ENCODE data around the gene PKHD1. TPM values are rescaled to one million over a fixed set of nuclear protein-coding genes. Genes with fewer than 3 reads are reported as not detected.
"Not testable (repeated sequence)": the region's sequence is repeated elsewhere in the genome, so short reads cannot be mapped to it uniquely, and the experiment has no call there.

Gene PKHD1
- total RNA-seq, 1 donor from 2014 or later, result 0.02 TPM

DNA sequence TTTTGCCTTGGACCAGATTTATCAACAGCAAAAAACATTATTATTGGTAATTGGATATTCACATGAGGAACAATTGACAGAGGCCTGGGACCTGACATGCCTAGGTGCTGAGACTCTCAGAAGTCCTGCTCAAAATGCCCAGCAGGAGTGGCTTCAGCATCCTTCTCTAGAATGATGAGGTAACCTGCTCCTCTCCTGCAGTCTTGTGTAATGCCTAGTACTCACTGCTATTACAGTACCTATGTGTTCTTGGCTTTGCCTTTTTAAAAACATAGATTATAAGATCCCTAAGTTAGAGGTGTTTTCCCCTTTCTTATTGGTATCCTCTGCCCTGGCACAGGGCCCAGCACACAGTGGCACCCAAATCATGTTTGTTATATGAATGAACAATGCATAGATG, 230.9 kb downstream of the PKHD1 start:
- no peak overlapping the region for H3K27ac Mint-ChIP-seq
- peaks cover 5% of the 10 kb centered on the region for H3K27me3 Mint-ChIP-seq (ENCODE audit: low read depth)
- no peaks in the 10 kb centered on the region for H3K36me3 Mint-ChIP-seq
- peaks cover 25% of the 10 kb centered on the region for H3K9me3 Mint-ChIP-seq
- DNase-seq (ENCODE audit: low spot score in 2 of 2, unreplicated experiment in 2 of 2), result no peak
- H3K4me1 Mint-ChIP-seq, result no peaks in the 10 kb centered on the region
- TF ChIP-seq, protein P1, sequence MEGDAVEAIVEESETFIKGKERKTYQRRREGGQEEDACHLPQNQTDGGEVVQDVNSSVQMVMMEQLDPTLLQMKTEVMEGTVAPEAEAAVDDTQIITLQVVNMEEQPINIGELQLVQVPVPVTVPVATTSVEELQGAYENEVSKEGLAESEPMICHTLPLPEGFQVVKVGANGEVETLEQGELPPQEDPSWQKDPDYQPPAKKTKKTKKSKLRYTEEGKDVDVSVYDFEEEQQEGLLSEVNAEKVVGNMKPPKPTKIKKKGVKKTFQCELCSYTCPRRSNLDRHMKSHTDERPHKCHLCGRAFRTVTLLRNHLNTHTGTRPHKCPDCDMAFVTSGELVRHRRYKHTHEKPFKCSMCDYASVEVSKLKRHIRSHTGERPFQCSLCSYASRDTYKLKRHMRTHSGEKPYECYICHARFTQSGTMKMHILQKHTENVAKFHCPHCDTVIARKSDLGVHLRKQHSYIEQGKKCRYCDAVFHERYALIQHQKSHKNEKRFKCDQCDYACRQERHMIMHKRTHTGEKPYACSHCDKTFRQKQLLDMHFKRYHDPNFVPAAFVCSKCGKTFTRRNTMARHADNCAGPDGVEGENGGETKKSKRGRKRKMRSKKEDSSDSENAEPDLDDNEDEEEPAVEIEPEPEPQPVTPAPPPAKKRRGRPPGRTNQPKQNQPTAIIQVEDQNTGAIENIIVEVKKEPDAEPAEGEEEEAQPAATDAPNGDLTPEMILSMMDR (IDR thresholded peaks at IDR 0.05; ENCODE audit: unreplicated experiment), result no peak
- no peak overlapping the region for H3K4me3 Mint-ChIP-seq

DNA sequence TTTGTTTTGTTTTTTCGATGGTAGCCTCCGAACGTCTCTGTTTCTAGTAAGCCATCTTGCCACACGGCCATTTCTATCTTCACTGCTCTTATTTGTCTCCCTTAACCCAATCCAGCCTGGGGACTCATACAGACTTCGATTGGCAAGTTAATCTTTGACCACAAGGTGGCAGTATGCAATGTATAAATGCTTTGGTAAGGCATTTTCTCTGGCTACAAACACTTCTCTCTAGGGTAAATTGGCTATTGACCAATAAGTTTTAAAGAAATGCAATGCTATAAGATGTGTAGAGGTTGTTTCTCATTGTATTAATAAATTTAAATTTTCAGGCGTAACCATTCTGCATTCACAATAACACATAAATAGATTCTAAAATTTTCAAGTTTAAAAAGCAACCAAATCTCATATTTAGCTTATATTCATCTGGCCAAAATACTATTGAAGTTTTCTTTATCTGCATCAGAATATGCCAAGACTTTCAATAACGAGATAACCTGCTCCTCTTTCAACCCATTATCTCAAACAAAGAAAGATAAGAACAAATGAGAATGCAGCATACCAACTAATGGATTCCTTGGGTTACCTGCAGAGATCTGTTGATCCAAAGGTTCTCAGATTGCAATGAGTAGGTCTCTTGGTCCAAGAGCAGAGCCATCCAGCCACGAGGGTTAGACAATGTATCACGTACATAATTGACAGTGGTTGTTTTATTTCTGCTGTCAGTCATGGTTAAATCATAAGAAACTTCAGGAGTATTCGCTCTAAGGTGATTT, 231.9 kb downstream of the PKHD1 start:
- no peak overlapping the region for H3K4me3 Mint-ChIP-seq

GRCh38 chr6:51854876-51855275, 232.5 kb downstream of the PKHD1 start:
- Mint-ChIP-seq H3K4me3 (no peak overlapping the region), H3K9me3 (peaks cover 39% of the 10 kb centered on the region), H3K36me3 (no peaks in the 10 kb centered on the region), H3K27me3 (ENCODE audit: low read depth) (peaks cover 2% of the 10 kb centered on the region), H3K4me1 (no peaks in the 10 kb centered on the region), H3K27ac (no peak overlapping the region)
- no peak for DNase-seq (ENCODE audit: low spot score in 2 of 2, unreplicated experiment in 2 of 2)
- TF ChIP-seq, protein P1 (IDR thresholded peaks at IDR 0.05; ENCODE audit: unreplicated experiment), result no peak

More for the DNA sequence above, 231.9 kb downstream of the PKHD1 start:
- Mint-ChIP-seq H3K9me3 (peaks cover 33% of the 10 kb centered on the region), H3K4me1 (no peaks in the 10 kb centered on the region), H3K27ac (no peak overlapping the region), H3K36me3 (no peaks in the 10 kb centered on the region), H3K27me3 (ENCODE audit: low read depth) (peaks cover 2% of the 10 kb centered on the region)
- DNase-seq (ENCODE audit: low spot score in 2 of 2, unreplicated experiment in 2 of 2), result no peak
- TF ChIP-seq, protein P1 (IDR thresholded peaks at IDR 0.05; ENCODE audit: unreplicated experiment), result peak; percentile 77

GRCh38 chr6:51854347-51854746, 233.1 kb downstream of the PKHD1 start:
- no peak for DNase-seq (ENCODE audit: low spot score in 2 of 2, unreplicated experiment in 2 of 2)
- H3K36me3 Mint-ChIP-seq, result no peaks in the 10 kb centered on the region
- TF ChIP-seq, protein P1 (IDR thresholded peaks at IDR 0.05; ENCODE audit: unreplicated experiment), result no peak
- no peak overlapping the region for H3K4me3 Mint-ChIP-seq
- H3K4me1 Mint-ChIP-seq, result no peaks in the 10 kb centered on the region
- H3K27ac Mint-ChIP-seq, result no peak overlapping the region
- H3K27me3 Mint-ChIP-seq (ENCODE audit: low read depth), result no peaks in the 10 kb centered on the region
- H3K9me3 Mint-ChIP-seq, result peaks cover 44% of the 10 kb centered on the region

DNA sequence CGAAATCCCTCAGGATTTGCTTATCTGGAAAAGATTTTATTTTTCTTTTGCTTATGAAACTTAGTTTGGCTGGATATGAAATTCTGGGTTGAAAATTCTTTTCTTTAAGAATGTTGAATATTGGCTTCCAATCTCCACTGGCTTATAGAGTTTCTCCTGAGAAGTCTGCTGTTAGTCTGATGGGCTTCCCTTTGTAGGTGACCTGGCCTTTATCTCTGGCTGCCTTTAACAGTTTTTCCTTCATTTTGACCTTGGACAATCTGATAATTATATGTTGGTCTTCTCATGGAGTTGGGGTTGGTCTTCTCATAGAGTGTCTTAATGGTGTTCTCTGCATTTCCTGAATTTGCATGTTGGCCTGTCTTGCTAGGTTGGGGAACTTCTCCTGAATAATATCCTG, 234.3 kb downstream of the PKHD1 start:
- H3K4me1 Mint-ChIP-seq; DNase-seq (ENCODE audit: low spot score in 2 of 2, unreplicated experiment in 2 of 2): not testable (repeated sequence)

DNA sequence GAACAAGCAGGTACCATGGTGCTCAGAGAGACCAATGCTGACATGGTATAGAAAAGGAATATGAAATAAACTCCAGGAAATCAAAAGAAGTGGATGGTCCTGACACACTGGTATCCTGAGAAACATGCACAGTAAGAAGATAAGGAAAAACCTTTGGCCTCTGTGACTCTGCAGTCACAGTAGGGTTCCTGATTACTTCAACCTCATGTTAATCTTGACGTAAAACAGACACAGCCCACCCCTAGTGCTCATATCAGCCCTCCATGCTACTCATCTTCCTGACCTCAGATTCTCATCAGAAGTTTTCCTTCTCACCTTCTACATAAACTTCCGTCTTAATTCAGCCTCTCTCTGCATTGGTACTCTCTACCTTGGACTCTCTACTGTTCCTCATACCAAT, 240.9 kb downstream of the PKHD1 start:
- no peaks in the 10 kb centered on the region for H3K36me3 Mint-ChIP-seq
- no peak for DNase-seq (ENCODE audit: low spot score in 2 of 2, unreplicated experiment in 2 of 2)
- no peak overlapping the region for H3K27ac Mint-ChIP-seq

More for the DNA sequence above, 234.3 kb downstream of the PKHD1 start:
- not testable (repeated sequence) for H3K27ac Mint-ChIP-seq; H3K27me3 Mint-ChIP-seq (ENCODE audit: low read depth); H3K36me3 Mint-ChIP-seq; H3K4me3 Mint-ChIP-seq
- peaks cover 48% of the 10 kb centered on the region for H3K9me3 Mint-ChIP-seq

More for the DNA sequence above, 240.9 kb downstream of the PKHD1 start:
- H3K9me3 Mint-ChIP-seq, result peaks cover 23% of the 10 kb centered on the region
- TF ChIP-seq, protein P1 (IDR thresholded peaks at IDR 0.05; ENCODE audit: unreplicated experiment), result no peak
- H3K27me3 Mint-ChIP-seq (ENCODE audit: low read depth), result no peaks in the 10 kb centered on the region
- H3K4me3 Mint-ChIP-seq, result no peak overlapping the region
- no peaks in the 10 kb centered on the region for H3K4me1 Mint-ChIP-seq
